OCI-LY1 (cell line): ENCODE measurements around the gene CFAP57.

Experiments
- H2AFZ ChIP-seq: fragments of 200-600 bp; sonication (generic), shearing (Covaris generic); 2 replicates; pipeline ENCODE4 v1.6.0; 2014; ENCODE audit warnings: antibody characterized with exemption, mild to moderate bottlenecking, low read length
- H3F3A ChIP-seq: fragments of 200-600 bp; sonication (generic), shearing (Covaris generic); 2 replicates; pipeline ENCODE4 v1.6.0; 2014; ENCODE audit warnings: mild to moderate bottlenecking, antibody characterized with exemption, low read length, moderate library complexity; ENCODE audit not compliant: insufficient read depth
- H3K27ac ChIP-seq: fragments of 200-600 bp; sonication (generic); 2 replicates; pipeline ENCODE4 v1.5.1; 2014; ENCODE audit warnings: low read length, mixed run types, mild to moderate bottlenecking, low read depth; ENCODE audit not compliant: poor library complexity, severe bottlenecking
- H3K27me3 ChIP-seq: fragments of 200-600 bp; sonication (generic); 2 replicates; pipeline ENCODE4 v1.6.0; 2014; ENCODE audit warnings: antibody characterized with exemption, mild to moderate bottlenecking, low read length, moderate library complexity; ENCODE audit not compliant: insufficient read depth
- H3K36me3 ChIP-seq: fragments of 200-600 bp; sonication (generic); 2 replicates; pipeline ENCODE4 v1.6.1; 2014; ENCODE audit warnings: mild to moderate bottlenecking, antibody characterized with exemption, low read length, moderate library complexity, mixed read lengths; ENCODE audit not compliant: insufficient read depth
- H3K4me1 ChIP-seq: fragments of 200-600 bp; sonication (generic); 2 replicates; pipeline ENCODE4 v1.5.1; 2014; ENCODE audit warnings: mild to moderate bottlenecking, low read length, moderate library complexity; ENCODE audit not compliant: insufficient read depth, severe bottlenecking
- H3K4me2 ChIP-seq: fragments of 200-600 bp; sonication (generic), shearing (Covaris generic); 2 replicates; pipeline ENCODE4 v1.6.1; 2014; ENCODE audit warnings: low read length
- H3K4me3 ChIP-seq: fragments of 200-600 bp; sonication (generic); 2 replicates; pipeline ENCODE4 v1.5.1; 2014; ENCODE audit warnings: low read length, low read depth, mild to moderate bottlenecking, mixed read lengths; ENCODE audit not compliant: poor library complexity, severe bottlenecking
- H3K79me2 ChIP-seq: fragments of 200-600 bp; shearing (Covaris generic); 2 replicates; pipeline ENCODE4 v1.6.1; 2016; ENCODE audit warnings: mixed run types, low read length, mixed read lengths; ENCODE audit not compliant: insufficient read depth
- H3K9ac ChIP-seq: fragments of 200-600 bp; sonication (generic), shearing (Covaris generic); 2 replicates; pipeline ENCODE4 v1.6.1; 2014; ENCODE audit warnings: mild to moderate bottlenecking, low read length, mixed read lengths
- H3K9me2 ChIP-seq: fragments of 200-600 bp; sonication (generic), shearing (Covaris generic); 2 replicates; pipeline ENCODE4 v1.6.1; 2014; ENCODE audit warnings: low read depth, mild to moderate bottlenecking, low read length, mixed read lengths
- H3K9me3 ChIP-seq: fragments of 200-600 bp; shearing (Covaris generic); 2 replicates; pipeline ENCODE4 v1.6.1; 2014; ENCODE audit warnings: low read length, mixed read lengths
- H4K20me1 ChIP-seq: fragments of 200-600 bp; sonication (generic), shearing (Covaris generic); 2 replicates; pipeline ENCODE4 v1.6.0; 2016; ENCODE audit warnings: mild to moderate bottlenecking, low read length; ENCODE audit not compliant: insufficient read depth
- EZH2 ChIP-seq: fragments of 200-600 bp; sonication (generic), shearing (Covaris generic); IDR thresholded peaks from 2 replicates; pipeline ENCODE4 v1.8.0; 2017; ENCODE audit warnings: borderline replicate concordance, mixed run types, mild to moderate bottlenecking, antibody characterized with exemption, low read length, moderate library complexity, mixed read lengths
- TF ChIP-seq, protein P1 (sequence below): fragments of 200-600 bp; sonication (generic), shearing (Covaris generic); IDR thresholded peaks from 2 replicates; pipeline ENCODE4 v1.5.1; 2017; ENCODE audit warnings: mild to moderate bottlenecking, antibody characterized with exemption, low read length, moderate library complexity, mixed read lengths

The CFAP57 gene

DNA sequence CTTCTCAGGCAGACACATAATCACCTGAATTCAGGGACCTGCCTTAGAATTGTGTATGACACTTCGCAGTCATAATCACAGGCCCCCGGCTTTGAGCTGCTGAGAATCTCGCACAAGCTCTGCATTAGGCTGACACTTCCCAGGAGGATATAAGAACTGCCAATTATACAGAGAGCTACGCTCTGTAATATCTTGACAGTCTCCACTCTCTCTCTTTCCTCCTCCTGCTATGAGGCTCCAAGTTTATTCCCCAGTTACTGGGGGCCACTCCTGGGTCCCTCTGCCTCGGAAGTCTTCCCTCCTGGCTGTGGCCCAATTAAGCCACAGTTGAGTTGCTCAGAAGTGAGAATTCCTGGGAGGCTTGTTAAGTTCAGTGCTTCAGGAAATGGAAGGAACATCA lies 42.7 kb upstream of the CFAP57 start:
- Histone ChIP-seq H3K27ac (no peak overlapping the region), H3K36me3 (no peaks in the 10 kb centered on the region), H3K9me3 (no peaks in the 10 kb centered on the region), H3K79me2 (no peaks in the 10 kb centered on the region), H2AFZ (no peak overlapping the region), H3K4me3 (no peak overlapping the region), H3F3A (no peaks in the 10 kb centered on the region), H4K20me1 (no peaks in the 10 kb centered on the region), H3K9ac (no peak overlapping the region), H3K4me2 (no peak overlapping the region), H3K4me1 (no peaks in the 10 kb centered on the region), H3K9me2 (no peaks in the 10 kb centered on the region), H3K27me3 (no peaks in the 10 kb centered on the region)
- TF ChIP-seq EZH2, result no peak
- TF ChIP-seq, protein P1, sequence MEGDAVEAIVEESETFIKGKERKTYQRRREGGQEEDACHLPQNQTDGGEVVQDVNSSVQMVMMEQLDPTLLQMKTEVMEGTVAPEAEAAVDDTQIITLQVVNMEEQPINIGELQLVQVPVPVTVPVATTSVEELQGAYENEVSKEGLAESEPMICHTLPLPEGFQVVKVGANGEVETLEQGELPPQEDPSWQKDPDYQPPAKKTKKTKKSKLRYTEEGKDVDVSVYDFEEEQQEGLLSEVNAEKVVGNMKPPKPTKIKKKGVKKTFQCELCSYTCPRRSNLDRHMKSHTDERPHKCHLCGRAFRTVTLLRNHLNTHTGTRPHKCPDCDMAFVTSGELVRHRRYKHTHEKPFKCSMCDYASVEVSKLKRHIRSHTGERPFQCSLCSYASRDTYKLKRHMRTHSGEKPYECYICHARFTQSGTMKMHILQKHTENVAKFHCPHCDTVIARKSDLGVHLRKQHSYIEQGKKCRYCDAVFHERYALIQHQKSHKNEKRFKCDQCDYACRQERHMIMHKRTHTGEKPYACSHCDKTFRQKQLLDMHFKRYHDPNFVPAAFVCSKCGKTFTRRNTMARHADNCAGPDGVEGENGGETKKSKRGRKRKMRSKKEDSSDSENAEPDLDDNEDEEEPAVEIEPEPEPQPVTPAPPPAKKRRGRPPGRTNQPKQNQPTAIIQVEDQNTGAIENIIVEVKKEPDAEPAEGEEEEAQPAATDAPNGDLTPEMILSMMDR, result no peak

GRCh38 chr1:43134068-43134467 lies 38.1 kb upstream of the CFAP57 start:
- Histone ChIP-seq H3K4me3 (no peak overlapping the region), H3K9me2 (no peaks in the 10 kb centered on the region), H3K9ac (no peak overlapping the region), H3K9me3 (no peaks in the 10 kb centered on the region), H4K20me1 (no peaks in the 10 kb centered on the region), H2AFZ (no peak overlapping the region), H3K27me3 (no peaks in the 10 kb centered on the region), H3F3A (no peaks in the 10 kb centered on the region), H3K79me2 (no peaks in the 10 kb centered on the region), H3K4me1 (no peaks in the 10 kb centered on the region), H3K27ac (no peak overlapping the region), H3K4me2 (no peak overlapping the region), H3K36me3 (no peaks in the 10 kb centered on the region)
- no peak for TF ChIP-seq EZH2
- TF ChIP-seq, protein P1, result no peak

GRCh38 chr1:43134640-43135039 lies 37.5 kb upstream of the CFAP57 start:
- Histone ChIP-seq H3F3A (no peaks in the 10 kb centered on the region), H3K27me3 (no peaks in the 10 kb centered on the region), H3K4me1 (no peaks in the 10 kb centered on the region), H4K20me1 (no peaks in the 10 kb centered on the region), H3K36me3 (no peaks in the 10 kb centered on the region), H3K9me2 (no peaks in the 10 kb centered on the region), H3K27ac (no peak overlapping the region), H3K4me3 (no peak overlapping the region), H3K4me2 (no peak overlapping the region), H3K9ac (no peak overlapping the region), H2AFZ (no peak overlapping the region), H3K9me3 (peaks cover under 1% of the 10 kb centered on the region; the same call in 1 of the 2 replicates), H3K79me2 (no peaks in the 10 kb centered on the region)
- TF ChIP-seq EZH2, result no peak
- TF ChIP-seq, protein P1, result no peak
